SJSA1 (cell line): ENCODE measurements around the gene VPS54. TPM values are rescaled to one million over a fixed set of nuclear protein-coding genes. Genes with fewer than 3 reads are reported as not detected.
"Not testable (repeated sequence)": the region's sequence is repeated elsewhere in the genome, so short reads cannot be mapped to it uniquely, and the experiment has no call there.

Experiments used
- DNase-seq, 2 experiments: peaks; one replicate each; pipeline ENCODE4 v3.0.0-alpha.2; 2015 to 2020; ENCODE audit warnings: low spot score in 2 of 2, low read depth in 1 of 2
- H3K27ac ChIP-seq: fragments of 250-450 bp; sonication (Bioruptor Pico); 2 replicates; pipeline ENCODE4 v1.5.1; 2020; ENCODE audit warnings: mild to moderate bottlenecking, moderate library complexity
- H3K27me3 ChIP-seq: fragments of 250-450 bp; sonication (Bioruptor Pico); replicated peaks from 2 replicates; pipeline ENCODE4 v1.5.1; 2020; ENCODE audit warnings: mild to moderate bottlenecking, moderate library complexity
- H3K36me3 ChIP-seq: fragments of 250-450 bp; sonication (Bioruptor Pico); 2 replicates; pipeline ENCODE4 v1.5.1; 2020; ENCODE audit warnings: mild to moderate bottlenecking
- H3K4me1 ChIP-seq: fragments of 250-450 bp; sonication (Bioruptor Pico); replicated peaks from 2 replicates; pipeline ENCODE4 v1.6.1; 2021; ENCODE audit warnings: mild to moderate bottlenecking
- H3K4me3 ChIP-seq: fragments of 250-450 bp; sonication (Bioruptor Pico); 2 replicates; pipeline ENCODE4 v1.5.1; 2020; ENCODE audit warnings: mild to moderate bottlenecking
- H3K9me3 ChIP-seq: fragments of 250-450 bp; sonication (Bioruptor Pico); replicated peaks from 2 replicates; pipeline ENCODE4 v1.5.1; 2020; ENCODE audit warnings: mild to moderate bottlenecking
- total RNA-seq: library from RNA; depleted of rRNA; stranded (reverse); fragments of >200 nt; shearing (Covaris generic); gene quantifications from 2 replicates; pipeline ENCODE4 v1.2.3, GENCODE V29; 2014

Gene VPS54
- total RNA-seq, 1 experiment from 2014 or later: 32.8 TPM

- no peak for DNase-seq
- Histone ChIP-seq H3K4me3 (no peak overlapping the region), H3K27ac (no peak overlapping the region), H3K4me1 (peaks cover 32% of the 10 kb centered on the region), H3K27me3 (no peaks in the 10 kb centered on the region), H3K36me3 (peaks cover 33% of the 10 kb centered on the region), H3K9me3 (no peaks in the 10 kb centered on the region)
These were observed 167.4 kb downstream of the VPS54 start for GRCh38 chr2:63851691-63852311.

GRCh38 chr2:63850649-63851048 lies 168.6 kb downstream of the VPS54 start:
- Histone ChIP-seq H3K4me1 (peaks cover 35% of the 10 kb centered on the region), H3K27me3 (no peaks in the 10 kb centered on the region), H3K27ac (no peak overlapping the region), H3K4me3 (no peak overlapping the region), H3K36me3 (peaks cover 21% of the 10 kb centered on the region), H3K9me3 (no peaks in the 10 kb centered on the region)
- no peak for DNase-seq

- no peak overlapping the region for H3K4me3 ChIP-seq
- no peaks in the 10 kb centered on the region for H3K9me3 ChIP-seq
- DNase-seq: no peak
- H3K27ac ChIP-seq: peak overlapping the region; percentile 20
- H3K27me3 ChIP-seq: no peaks in the 10 kb centered on the region
- H3K36me3 ChIP-seq: peaks cover 20% of the 10 kb centered on the region
- peaks cover 35% of the 10 kb centered on the region for H3K4me1 ChIP-seq
These were observed 169.0 kb downstream of the VPS54 start for GRCh38 chr2:63850204-63850571.

GRCh38 chr2:63849381-63850203 lies 169.6 kb downstream of the VPS54 start:
- Histone ChIP-seq H3K36me3 (peaks cover 20% of the 10 kb centered on the region), H3K4me3 (no peak overlapping the region), H3K27me3 (no peaks in the 10 kb centered on the region), H3K27ac (peak overlapping the region; percentile 45), H3K9me3 (no peaks in the 10 kb centered on the region), H3K4me1 (peaks cover 36% of the 10 kb centered on the region)
- peak in 1 of 2 experiments; percentile 60 for DNase-seq

GRCh38 chr2:63847571-63847970 lies 171.7 kb downstream of the VPS54 start:
- H3K9me3 ChIP-seq, H3K4me3 ChIP-seq, H3K27me3 ChIP-seq, H3K27ac ChIP-seq, DNase-seq: not testable (repeated sequence)
- Histone ChIP-seq H3K36me3 (peaks cover 27% of the 10 kb centered on the region), H3K4me1 (peaks cover 39% of the 10 kb centered on the region)

- DNase-seq: no peak
- Histone ChIP-seq H3K27me3 (no peaks in the 10 kb centered on the region), H3K4me3 (no peak overlapping the region), H3K4me1 (peaks cover 39% of the 10 kb centered on the region), H3K9me3 (no peaks in the 10 kb centered on the region), H3K27ac (no peak overlapping the region), H3K36me3 (peaks cover 21% of the 10 kb centered on the region)
These were observed 172.7 kb downstream of the VPS54 start for GRCh38 chr2:63846487-63846886.

- Histone ChIP-seq H3K27me3 (no peaks in the 10 kb centered on the region), H3K27ac (no peak overlapping the region), H3K4me3 (no peak overlapping the region), H3K9me3 (no peaks in the 10 kb centered on the region), H3K4me1 (peaks cover 39% of the 10 kb centered on the region), H3K36me3 (peaks cover 20% of the 10 kb centered on the region)
- DNase-seq: no peak
These were observed 173.4 kb downstream of the VPS54 start for GRCh38 chr2:63845866-63846265.

- Histone ChIP-seq H3K4me3 (no peak overlapping the region), H3K27ac (no peak overlapping the region), H3K27me3 (no peaks in the 10 kb centered on the region), H3K9me3 (no peaks in the 10 kb centered on the region), H3K4me1 (peaks cover 36% of the 10 kb centered on the region), H3K36me3 (peaks cover 18% of the 10 kb centered on the region; the same call in 1 of the 2 replicates)
- no peak for DNase-seq
These were observed 174.6 kb downstream of the VPS54 start for GRCh38 chr2:63844616-63845015.

- H3K4me3 ChIP-seq: peak overlapping the region; percentile 73; the same call in 1 of the 2 replicates
These were observed 175.4 kb downstream of the VPS54 start for GRCh38 chr2:63843791-63844190.

GRCh38 chr2:63843093-63843492 lies 176.1 kb downstream of the VPS54 start:
- H3K4me1 ChIP-seq: peaks cover 36% of the 10 kb centered on the region
- peak overlapping the region; percentile 96; the same call in 1 of the 2 replicates for H3K27ac ChIP-seq
- H3K9me3 ChIP-seq: no peaks in the 10 kb centered on the region
- H3K27me3 ChIP-seq: no peaks in the 10 kb centered on the region
- peaks cover 18% of the 10 kb centered on the region; the same call in 1 of the 2 replicates for H3K36me3 ChIP-seq
- H3K4me3 ChIP-seq: peak overlapping the region; percentile 73
- no peak for DNase-seq

More at GRCh38 chr2:63843791-63844190, 175.4 kb downstream of the VPS54 start:
- peaks cover 36% of the 10 kb centered on the region for H3K4me1 ChIP-seq
- peaks cover 18% of the 10 kb centered on the region; the same call in 1 of the 2 replicates for H3K36me3 ChIP-seq
- no peak for DNase-seq
- no peaks in the 10 kb centered on the region for H3K27me3 ChIP-seq
- no peaks in the 10 kb centered on the region for H3K9me3 ChIP-seq
- no peak overlapping the region for H3K27ac ChIP-seq

- H3K4me1 ChIP-seq: peaks cover 37% of the 10 kb centered on the region
- DNase-seq: peak in 1 of 2 experiments; percentile 61
- H3K9me3 ChIP-seq: no peaks in the 10 kb centered on the region
- H3K4me3 ChIP-seq: peak overlapping the region; percentile 73
- peaks cover 18% of the 10 kb centered on the region; the same call in 1 of the 2 replicates for H3K36me3 ChIP-seq
- peak overlapping the region; percentile 96 for H3K27ac ChIP-seq
- H3K27me3 ChIP-seq: no peaks in the 10 kb centered on the region
These were observed 176.8 kb downstream of the VPS54 start for GRCh38 chr2:63842149-63843061.
